ENCODE results near the gene MMP20. TPM values are rescaled to one million over a fixed set of nuclear protein-coding genes. Genes with fewer than 3 reads are reported as not detected.
"Not testable (repeated sequence)": the region's sequence is repeated elsewhere in the genome, so short reads cannot be mapped to it uniquely, and the experiment has no call there.

Gene MMP20
- total and polyA plus RNA-seq, 2 experiments from 2014 or later, result not detected

DNA sequence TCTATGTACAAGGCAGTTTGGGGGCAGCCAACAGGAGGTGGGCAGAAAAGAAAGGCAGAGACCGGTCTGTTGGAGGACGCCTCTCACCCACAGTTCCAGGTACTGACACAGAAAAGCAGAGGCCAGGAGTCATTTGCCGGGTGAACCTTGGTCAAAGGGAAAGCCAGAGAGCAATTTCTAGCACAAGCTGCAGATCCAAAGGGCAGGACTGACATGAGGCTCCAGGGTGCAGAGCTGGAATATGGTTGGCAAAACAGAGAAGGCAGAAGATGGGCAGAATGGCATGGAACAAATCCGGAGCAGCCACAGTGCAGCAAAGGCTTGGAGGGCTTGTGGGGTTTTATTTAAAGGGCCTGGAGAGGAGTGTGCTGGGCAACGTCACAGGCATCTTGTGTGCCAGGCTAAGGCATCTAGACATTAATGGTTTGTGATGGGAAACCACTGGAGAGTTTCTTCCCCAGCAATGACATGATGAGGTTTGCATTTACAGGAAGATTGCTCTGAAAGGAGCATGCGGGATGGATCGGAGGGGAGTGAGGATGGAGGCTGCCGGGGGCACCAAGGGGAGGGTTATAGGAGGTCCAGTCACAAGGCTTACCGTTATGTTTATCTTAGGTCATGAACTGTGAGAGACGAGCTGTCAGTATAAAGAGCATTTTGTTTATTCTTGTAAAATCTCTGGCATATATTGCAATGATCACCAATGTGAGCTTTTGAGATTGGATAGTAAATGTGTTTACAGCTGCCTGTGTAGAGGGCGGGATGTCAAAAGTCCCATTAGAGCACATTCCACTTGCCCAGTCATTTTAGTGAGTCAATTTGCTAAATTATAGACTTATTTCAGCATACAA is 5.7 kb upstream of the MMP20 start:
- Histone ChIP-seq H3F3A (replicated peaks; ENCODE audit: low read depth) (no peaks in the 10 kb centered on the region), H2AFZ (peak overlapping the region; percentile 40), H3K27me3 (ENCODE audit: insufficient read depth) (no peaks in the 10 kb centered on the region), H3K27ac (ENCODE audit: low read depth) (no peak overlapping the region), H3K36me3 (ENCODE audit: insufficient read depth) (no peaks in the 10 kb centered on the region), H3K4me1 (ENCODE audit: insufficient read depth) (no peaks in the 10 kb centered on the region), H3K79me2 (replicated peaks; ENCODE audit: insufficient read depth) (no peaks in the 10 kb centered on the region), H3K9me2 (ENCODE audit: insufficient read depth) (no peaks in the 10 kb centered on the region), H4K20me1 (replicated peaks; ENCODE audit: insufficient read depth) (no peaks in the 10 kb centered on the region), H3K4me2 (no peak overlapping the region), H3K4me3 (no peak overlapping the region)
- Mint-ChIP-seq H3K9me3 (no peaks in the 10 kb centered on the region), H3K36me3 (ENCODE audit: low read depth) (no peaks in the 10 kb centered on the region), H3K4me3 (no peak overlapping the region), H3K27me3 (ENCODE audit: insufficient read depth, low read depth, poor library complexity) (peaks cover 5% of the 10 kb centered on the region), H3K27ac (no peak overlapping the region), H3K4me1 (peaks cover 4% of the 10 kb centered on the region; the same call in 1 of the 3 replicates)
- no peak for TF ChIP-seq CTCF (conservative IDR thresholded peaks at IDR 0.05; ENCODE audit: low read depth in 2 of 2)
- TF ChIP-seq, protein P1, sequence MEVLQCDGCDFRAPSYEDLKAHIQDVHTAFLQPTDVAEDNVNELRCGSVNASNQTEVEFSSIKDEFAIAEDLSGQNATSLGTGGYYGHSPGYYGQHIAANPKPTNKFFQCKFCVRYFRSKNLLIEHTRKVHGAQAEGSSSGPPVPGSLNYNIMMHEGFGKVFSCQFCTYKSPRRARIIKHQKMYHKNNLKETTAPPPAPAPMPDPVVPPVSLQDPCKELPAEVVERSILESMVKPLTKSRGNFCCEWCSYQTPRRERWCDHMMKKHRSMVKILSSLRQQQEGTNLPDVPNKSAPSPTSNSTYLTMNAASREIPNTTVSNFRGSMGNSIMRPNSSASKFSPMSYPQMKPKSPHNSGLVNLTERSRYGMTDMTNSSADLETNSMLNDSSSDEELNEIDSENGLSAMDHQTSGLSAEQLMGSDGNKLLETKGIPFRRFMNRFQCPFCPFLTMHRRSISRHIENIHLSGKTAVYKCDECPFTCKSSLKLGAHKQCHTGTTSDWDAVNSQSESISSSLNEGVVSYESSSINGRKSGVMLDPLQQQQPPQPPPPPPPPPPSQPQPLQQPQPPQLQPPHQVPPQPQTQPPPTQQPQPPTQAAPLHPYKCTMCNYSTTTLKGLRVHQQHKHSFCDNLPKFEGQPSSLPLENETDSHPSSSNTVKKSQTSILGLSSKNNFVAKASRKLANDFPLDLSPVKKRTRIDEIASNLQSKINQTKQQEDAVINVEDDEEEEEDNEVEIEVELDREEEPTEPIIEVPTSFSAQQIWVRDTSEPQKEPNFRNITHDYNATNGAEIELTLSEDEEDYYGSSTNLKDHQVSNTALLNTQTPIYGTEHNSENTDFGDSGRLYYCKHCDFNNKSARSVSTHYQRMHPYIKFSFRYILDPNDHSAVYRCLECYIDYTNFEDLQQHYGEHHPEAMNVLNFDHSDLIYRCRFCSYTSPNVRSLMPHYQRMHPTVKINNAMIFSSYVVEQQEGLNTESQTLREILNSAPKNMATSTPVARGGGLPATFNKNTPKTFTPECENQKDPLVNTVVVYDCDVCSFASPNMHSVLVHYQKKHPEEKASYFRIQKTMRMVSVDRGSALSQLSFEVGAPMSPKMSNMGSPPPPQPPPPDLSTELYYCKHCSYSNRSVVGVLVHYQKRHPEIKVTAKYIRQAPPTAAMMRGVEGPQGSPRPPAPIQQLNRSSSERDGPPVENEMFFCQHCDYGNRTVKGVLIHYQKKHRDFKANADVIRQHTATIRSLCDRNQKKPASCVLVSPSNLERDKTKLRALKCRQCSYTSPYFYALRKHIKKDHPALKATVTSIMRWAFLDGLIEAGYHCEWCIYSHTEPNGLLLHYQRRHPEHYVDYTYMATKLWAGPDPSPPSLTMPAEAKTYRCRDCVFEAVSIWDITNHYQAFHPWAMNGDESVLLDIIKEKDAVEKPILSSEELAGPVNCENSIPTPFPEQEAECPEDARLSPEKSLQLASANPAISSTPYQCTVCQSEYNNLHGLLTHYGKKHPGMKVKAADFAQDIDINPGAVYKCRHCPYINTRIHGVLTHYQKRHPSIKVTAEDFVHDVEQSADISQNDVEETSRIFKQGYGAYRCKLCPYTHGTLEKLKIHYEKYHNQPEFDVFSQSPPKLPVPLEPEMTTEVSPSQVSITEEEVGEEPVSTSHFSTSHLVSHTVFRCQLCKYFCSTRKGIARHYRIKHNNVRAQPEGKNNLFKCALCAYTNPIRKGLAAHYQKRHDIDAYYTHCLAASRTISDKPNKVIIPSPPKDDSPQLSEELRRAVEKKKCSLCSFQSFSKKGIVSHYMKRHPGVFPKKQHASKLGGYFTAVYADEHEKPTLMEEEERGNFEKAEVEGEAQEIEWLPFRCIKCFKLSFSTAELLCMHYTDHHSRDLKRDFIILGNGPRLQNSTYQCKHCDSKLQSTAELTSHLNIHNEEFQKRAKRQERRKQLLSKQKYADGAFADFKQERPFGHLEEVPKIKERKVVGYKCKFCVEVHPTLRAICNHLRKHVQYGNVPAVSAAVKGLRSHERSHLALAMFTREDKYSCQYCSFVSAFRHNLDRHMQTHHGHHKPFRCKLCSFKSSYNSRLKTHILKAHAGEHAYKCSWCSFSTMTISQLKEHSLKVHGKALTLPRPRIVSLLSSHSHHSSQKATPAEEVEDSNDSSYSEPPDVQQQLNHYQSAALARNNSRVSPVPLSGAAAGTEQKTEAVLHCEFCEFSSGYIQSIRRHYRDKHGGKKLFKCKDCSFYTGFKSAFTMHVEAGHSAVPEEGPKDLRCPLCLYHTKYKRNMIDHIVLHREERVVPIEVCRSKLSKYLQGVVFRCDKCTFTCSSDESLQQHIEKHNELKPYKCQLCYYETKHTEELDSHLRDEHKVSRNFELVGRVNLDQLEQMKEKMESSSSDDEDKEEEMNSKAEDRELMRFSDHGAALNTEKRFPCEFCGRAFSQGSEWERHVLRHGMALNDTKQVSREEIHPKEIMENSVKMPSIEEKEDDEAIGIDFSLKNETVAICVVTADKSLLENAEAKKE (CRISPR knock-in tag; IDR thresholded peaks at IDR 0.05), result no peak
- TF ChIP-seq ZNF114 (CRISPR knock-in tag; IDR thresholded peaks at IDR 0.05), result no peak
- ATAC-seq, result no peak; the same call in 2 of the 3 replicates
- DNase-seq (ENCODE audit: low spot score), result no peak

GRCh38 chr11:102629908-102630307 is 4.8 kb upstream of the MMP20 start:
- not testable (repeated sequence) for H3K36me3 ChIP-seq (ENCODE audit: insufficient read depth); H3K9me3 Mint-ChIP-seq; H3K4me2 ChIP-seq; ATAC-seq; H3K27me3 Mint-ChIP-seq (ENCODE audit: insufficient read depth, low read depth, poor library complexity); DNase-seq (ENCODE audit: low spot score); H3K27ac ChIP-seq (ENCODE audit: low read depth); H3K4me1 Mint-ChIP-seq; H4K20me1 ChIP-seq (replicated peaks; ENCODE audit: insufficient read depth); H3F3A ChIP-seq (replicated peaks; ENCODE audit: low read depth); H3K4me1 ChIP-seq (ENCODE audit: insufficient read depth); H3K36me3 Mint-ChIP-seq (ENCODE audit: low read depth); H3K4me3 Mint-ChIP-seq; H2AFZ ChIP-seq; H3K79me2 ChIP-seq (replicated peaks; ENCODE audit: insufficient read depth); H3K27me3 ChIP-seq (ENCODE audit: insufficient read depth); H3K9me2 ChIP-seq (ENCODE audit: insufficient read depth); H3K4me3 ChIP-seq; H3K27ac Mint-ChIP-seq
